Epithelial cell of proximal tubule (primary cell): ENCODE results near the gene NUP98. TPM values are rescaled to one million over a fixed set of nuclear protein-coding genes. Genes with fewer than 3 reads are reported as not detected.
"Not testable (repeated sequence)": the region's sequence is repeated elsewhere in the genome, so short reads cannot be mapped to it uniquely, and the experiment has no call there.

ENCODE experiments used
- DNase-seq: peaks from one replicate; pipeline ENCODE4 v3.0.0-alpha.2; 2011; ENCODE audit warnings: low read depth
- H3K4me3 ChIP-seq: 2 replicates; pipeline ENCODE4 v1.5.1; 2011; ENCODE audit warnings: low read depth, mild to moderate bottlenecking, low read length
- total RNA-seq: library from RNA; depleted of rRNA; stranded (reverse); fragments of >200 nt; gene quantifications from 2 replicates; pipeline ENCODE4 v1.2.3, GENCODE V29; 2015
- TF ChIP-seq, protein P1 (sequence below): conservative IDR thresholded peaks from 2 replicates; pipeline ENCODE4 v1.5.1; 2012; ENCODE audit warnings: low read depth, mild to moderate bottlenecking, low read length

The NUP98 gene
- total RNA-seq, 1 donor from 2014 or later, result 74.8 TPM

DNA sequence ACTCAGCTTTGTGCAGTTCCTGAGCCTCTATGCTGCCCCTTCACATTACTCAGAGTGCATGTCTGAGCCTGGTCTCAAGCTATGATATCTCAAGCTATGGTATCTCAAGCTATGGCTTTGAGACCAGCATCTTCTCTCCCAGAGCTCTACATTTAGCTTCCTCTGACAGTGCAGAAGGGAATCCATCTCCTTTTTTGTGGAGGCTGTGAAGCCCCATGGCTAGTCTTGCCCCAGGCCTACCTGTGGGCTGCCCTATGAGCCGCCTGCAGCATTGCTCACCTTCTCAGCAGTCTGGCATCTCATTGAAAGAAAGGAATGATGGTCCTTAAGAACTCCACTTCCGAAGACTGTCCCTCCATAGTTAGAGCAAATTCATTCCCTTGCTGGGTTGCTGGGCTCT lies 23.6 kb upstream of the NUP98 start:
- TF ChIP-seq, protein P1, sequence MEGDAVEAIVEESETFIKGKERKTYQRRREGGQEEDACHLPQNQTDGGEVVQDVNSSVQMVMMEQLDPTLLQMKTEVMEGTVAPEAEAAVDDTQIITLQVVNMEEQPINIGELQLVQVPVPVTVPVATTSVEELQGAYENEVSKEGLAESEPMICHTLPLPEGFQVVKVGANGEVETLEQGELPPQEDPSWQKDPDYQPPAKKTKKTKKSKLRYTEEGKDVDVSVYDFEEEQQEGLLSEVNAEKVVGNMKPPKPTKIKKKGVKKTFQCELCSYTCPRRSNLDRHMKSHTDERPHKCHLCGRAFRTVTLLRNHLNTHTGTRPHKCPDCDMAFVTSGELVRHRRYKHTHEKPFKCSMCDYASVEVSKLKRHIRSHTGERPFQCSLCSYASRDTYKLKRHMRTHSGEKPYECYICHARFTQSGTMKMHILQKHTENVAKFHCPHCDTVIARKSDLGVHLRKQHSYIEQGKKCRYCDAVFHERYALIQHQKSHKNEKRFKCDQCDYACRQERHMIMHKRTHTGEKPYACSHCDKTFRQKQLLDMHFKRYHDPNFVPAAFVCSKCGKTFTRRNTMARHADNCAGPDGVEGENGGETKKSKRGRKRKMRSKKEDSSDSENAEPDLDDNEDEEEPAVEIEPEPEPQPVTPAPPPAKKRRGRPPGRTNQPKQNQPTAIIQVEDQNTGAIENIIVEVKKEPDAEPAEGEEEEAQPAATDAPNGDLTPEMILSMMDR, result no peak
- H3K4me3 ChIP-seq, result no peak overlapping the region
- no peak for DNase-seq

DNA sequence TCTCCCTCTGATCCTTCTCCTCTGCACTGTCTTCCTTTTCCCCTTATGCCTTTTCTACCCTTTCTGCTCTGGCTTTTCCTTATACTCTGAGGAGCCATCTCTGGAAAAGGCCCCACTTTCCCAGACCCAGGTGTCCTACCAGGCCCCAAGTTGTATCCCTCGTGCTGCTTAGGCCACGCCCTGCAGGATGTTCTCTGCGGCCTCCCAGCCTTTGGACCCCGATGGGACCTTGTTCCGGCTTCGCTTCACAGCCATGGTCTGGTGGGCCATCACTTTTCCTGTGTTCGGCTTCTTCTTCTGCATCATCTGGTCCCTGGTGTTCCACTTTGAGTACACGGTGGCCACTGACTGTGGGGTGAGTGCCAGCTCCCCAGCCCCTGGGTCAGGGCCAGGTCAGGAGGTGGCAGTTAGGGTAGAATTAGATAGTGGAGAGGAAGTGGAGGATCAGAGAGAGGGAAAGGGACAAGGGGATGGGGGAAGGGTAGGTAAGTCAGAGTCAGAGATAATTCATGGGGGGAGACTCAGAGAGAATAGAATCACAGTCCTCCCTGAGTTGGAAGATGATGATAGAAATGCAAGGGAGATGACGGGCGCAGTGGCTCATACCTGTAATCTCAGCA lies 19.9 kb upstream of the NUP98 start:
- no peak overlapping the region for H3K4me3 ChIP-seq
- no peak for DNase-seq
- TF ChIP-seq, protein P1, result no peak

DNA sequence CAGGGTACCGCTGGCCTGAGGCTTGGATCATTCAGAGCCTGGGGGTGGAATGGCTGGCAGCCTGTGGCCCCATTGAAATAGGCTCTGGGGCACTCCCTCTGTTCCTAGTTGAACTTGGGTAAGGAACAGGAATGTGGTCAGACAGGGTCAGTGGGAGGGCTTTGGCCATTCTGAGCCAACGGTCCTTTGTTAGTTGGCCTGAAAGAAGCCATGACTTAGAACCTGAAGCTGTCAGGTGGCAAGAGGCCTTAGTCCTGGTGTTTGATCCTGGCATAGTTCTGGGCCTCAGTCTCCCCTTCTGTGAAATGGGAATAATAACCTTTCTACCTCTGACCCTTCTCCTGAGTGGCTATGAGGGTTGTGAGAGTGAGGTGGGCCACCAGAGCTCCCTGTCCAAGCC lies 19.3 kb upstream of the NUP98 start:
- no peak overlapping the region for H3K4me3 ChIP-seq
- TF ChIP-seq, protein P1, result no peak
- DNase-seq, result no peak

DNA sequence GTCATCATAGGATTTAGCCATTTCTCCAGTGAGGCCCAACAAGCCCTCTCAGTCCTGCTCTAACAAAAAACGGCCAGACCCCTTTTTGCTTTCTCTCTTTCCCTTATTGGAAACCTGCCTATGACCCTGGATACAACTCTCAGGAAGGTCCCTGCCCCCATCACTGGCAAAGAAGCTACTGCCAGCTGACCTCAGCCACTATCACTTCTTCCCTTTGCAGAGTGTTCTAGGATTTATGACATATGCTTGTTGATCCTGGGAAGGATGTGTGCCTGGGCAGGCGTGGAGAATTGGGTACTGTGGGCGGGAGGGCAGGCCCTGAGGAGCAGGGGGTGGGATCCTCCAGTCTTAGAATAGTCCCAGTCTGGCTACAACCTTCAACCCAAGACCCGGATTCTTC lies 18.5 kb upstream of the NUP98 start:
- no peak overlapping the region for H3K4me3 ChIP-seq
- no peak for DNase-seq

DNA sequence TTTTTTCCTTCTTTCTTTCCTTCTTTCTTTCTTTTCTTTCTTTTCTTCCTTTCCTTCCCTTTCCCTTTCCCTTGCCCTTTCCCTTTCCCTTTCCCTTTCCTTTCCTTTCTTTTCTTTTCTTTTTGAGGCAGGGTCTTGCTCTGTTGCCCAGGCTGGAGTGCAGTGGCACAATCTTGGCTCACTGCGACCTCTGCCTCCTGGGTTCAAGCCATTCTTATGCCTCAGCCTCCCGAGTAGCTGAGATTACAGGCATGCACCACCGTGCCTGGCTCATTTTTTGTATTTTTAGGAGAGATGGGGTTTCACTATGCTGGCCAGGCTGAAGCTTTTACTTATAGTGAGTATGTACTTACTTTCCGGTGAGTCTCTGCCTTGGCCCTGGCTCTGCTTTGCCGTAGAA lies 17.5 kb upstream of the NUP98 start:
- H3K4me3 ChIP-seq, DNase-seq: not testable (repeated sequence)

More for the DNA sequence above, 18.5 kb upstream of the NUP98 start:
- TF ChIP-seq, protein P1, result no peak

DNA sequence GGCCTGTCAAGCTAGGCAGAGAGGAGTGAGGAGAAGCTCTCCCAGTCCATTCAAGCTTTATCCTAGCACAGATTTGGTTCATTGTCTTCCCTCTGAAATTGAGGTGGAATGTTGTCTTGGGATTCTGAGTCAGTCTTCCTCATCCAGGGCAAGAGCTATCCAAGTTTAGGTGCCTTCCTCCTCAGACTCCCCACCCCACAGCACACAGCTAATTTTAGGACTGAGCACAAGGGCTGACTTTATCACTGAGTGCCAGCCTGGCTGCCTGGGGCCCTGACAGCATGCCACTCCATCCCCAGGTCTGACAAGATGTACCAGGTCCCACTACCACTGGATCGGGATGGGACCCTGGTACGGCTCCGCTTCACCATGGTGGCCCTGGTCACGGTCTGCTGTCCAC lies 13.6 kb upstream of the NUP98 start:
- no peak for DNase-seq
- TF ChIP-seq, protein P1, result no peak

DNA sequence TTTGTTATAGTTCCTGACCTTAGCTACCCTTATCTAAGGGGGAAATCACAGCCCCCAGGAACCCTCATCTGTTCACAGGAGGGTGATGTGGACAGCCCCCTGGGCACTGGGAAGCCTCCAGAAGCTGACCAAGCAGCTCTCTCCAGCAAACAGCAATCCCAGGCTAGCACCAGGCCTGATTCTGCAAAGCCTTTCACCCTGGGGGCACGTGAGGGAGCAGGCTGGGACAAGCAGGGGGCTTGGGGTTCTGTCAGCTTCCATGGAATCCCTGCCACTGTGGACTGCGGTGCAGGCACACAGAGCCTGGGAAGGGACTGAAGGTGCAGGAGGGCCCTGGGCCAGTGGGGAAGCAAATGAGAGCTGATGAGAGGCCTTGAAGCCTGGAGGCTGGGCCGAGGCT lies 13.1 kb upstream of the NUP98 start:
- no peak overlapping the region for H3K4me3 ChIP-seq
- TF ChIP-seq, protein P1, result no peak
- DNase-seq, result no peak

More for the DNA sequence above, 13.6 kb upstream of the NUP98 start:
- H3K4me3 ChIP-seq, result no peak overlapping the region
